H1 (cell line): ENCODE results near the gene SSR1. TPM values are rescaled to one million over a fixed set of nuclear protein-coding genes. Genes with fewer than 3 reads are reported as not detected.

Experiments
- CTCF ChIA-PET: fragments of 300-600 bp; sonication (Branson Sonifier 250); formaldehyde crosslinking; loops from one replicate; lab custom pipeline; 2021; ENCODE audit not compliant: partially characterized antibody; lab: Charles Lee
- POLR2A ChIA-PET: fragments of 300-600 bp; sonication (Branson Sonifier 250); formaldehyde crosslinking; loops from one replicate; lab custom pipeline; 2021; ENCODE audit warnings: inconsistent platforms; ENCODE audit not compliant: partially characterized antibody; lab: Charles Lee
- DNase-seq, 2 experiments: peaks; one replicate each; pipeline versions ENCODE4 v3.0.0 to v3.0.0-alpha.2; 2010 to 2022; ENCODE audit warnings: low spot score in 2 of 2, low read depth in 1 of 2, mixed read lengths in 1 of 2
- FAIRE-seq: peaks from 2 replicates; lab custom pipeline; 2011; peaks lifted over from hg19 to GRCh38; lab: Jason Lieb, UNC
- H2AFZ ChIP-seq: 2 replicates; pipeline ENCODE4 v1.8.1; 2012; ENCODE audit warnings: low read length, inconsistent platforms
- H2AK5ac ChIP-seq: 2 replicates; pipeline ENCODE4 v1.6.1; 2013; ENCODE audit warnings: low read depth, low read length
- H2BK120ac ChIP-seq: replicated peaks from 2 replicates; pipeline ENCODE3; 2013; ENCODE audit warnings: low read depth, low read length, inconsistent platforms
- H2BK12ac ChIP-seq: 2 replicates; pipeline ENCODE4 v1.6.1; 2013; ENCODE audit warnings: low read depth, low read length
- H2BK15ac ChIP-seq: 2 replicates; pipeline ENCODE4 v1.6.1; 2013; ENCODE audit warnings: low read length
- H2BK20ac ChIP-seq: 2 replicates; pipeline ENCODE4 v1.6.1; 2013; ENCODE audit warnings: low read length
- H2BK5ac ChIP-seq: 2 replicates; pipeline ENCODE4 v1.6.1; 2013; ENCODE audit warnings: low read depth, low read length
- H3K14ac ChIP-seq: 2 replicates; pipeline ENCODE4 v1.6.1; 2013; ENCODE audit warnings: inconsistent platforms; ENCODE audit not compliant: insufficient read length
- H3K18ac ChIP-seq: 2 replicates; pipeline ENCODE4 v1.6.1; 2013; ENCODE audit warnings: low read length; ENCODE audit errors: extremely low read depth
- H3K23ac ChIP-seq: 2 replicates; pipeline ENCODE4 v1.6.1; 2013; ENCODE audit warnings: inconsistent platforms; ENCODE audit not compliant: insufficient read length
- H3K23me2 ChIP-seq: 2 replicates; pipeline ENCODE4 v1.6.1; 2013; ENCODE audit warnings: low read depth, low read length
- H3K27ac ChIP-seq: 2 replicates; pipeline ENCODE4 v1.6.1; 2011; ENCODE audit warnings: low read depth, low read length, inconsistent platforms
- H3K27me3 ChIP-seq, 4 experiments: replicated peaks in 1 of 4; 1 replicate in 1 of 4; 2 replicates in 3 of 4; pipeline versions ENCODE4 v1.6.1 to v1.8.1; 2011 to 2013; ENCODE audit warnings: low read length in 3 of 4, mild to moderate bottlenecking in 3 of 4, inconsistent platforms in 2 of 4, mixed read lengths in 2 of 4, moderate library complexity in 1 of 4; ENCODE audit not compliant: control insufficient read depth in 3 of 4, insufficient read depth in 3 of 4; ENCODE audit errors: extremely low read depth in 1 of 4
- H3K36me3 ChIP-seq, 4 experiments: 2 replicates each; pipeline versions ENCODE4 v1.6.1 to v1.8.1; 2011 to 2013; ENCODE audit warnings: mild to moderate bottlenecking in 4 of 4, low read length in 3 of 4, moderate library complexity in 2 of 4, control low read depth in 1 of 4, inconsistent platforms in 1 of 4; ENCODE audit not compliant: insufficient read depth in 4 of 4, control insufficient read depth in 2 of 4
- H3K4ac ChIP-seq: replicated peaks from 2 replicates; pipeline ENCODE3; 2013; ENCODE audit warnings: low read length, low read depth, mixed read lengths, inconsistent platforms; ENCODE audit not compliant: insufficient read length
- H3K4me1 ChIP-seq, 4 experiments: replicated peaks in 1 of 4; 1 replicate in 1 of 4; 2 replicates in 3 of 4; pipeline versions ENCODE4 v1.6.1 to v1.8.1; 2011 to 2013; ENCODE audit warnings: low read length in 3 of 4, inconsistent platforms in 2 of 4, mixed read lengths in 1 of 4; ENCODE audit not compliant: insufficient read depth in 4 of 4, control insufficient read depth in 3 of 4
- H3K4me2 ChIP-seq, 2 experiments: 2 replicates each; pipeline versions ENCODE4 v1.6.1 to v1.8.1; 2011 to 2013; ENCODE audit warnings: low read depth in 2 of 2, low read length in 2 of 2, control low read depth in 1 of 2, inconsistent platforms in 1 of 2, mild to moderate bottlenecking in 1 of 2; ENCODE audit not compliant: insufficient read depth in 1 of 2
- H3K4me3 ChIP-seq, 4 experiments: fragments of 200-600, 300-600 bp in 1 of 4; sonication (generic), shearing (Covaris generic), sonication (Bioruptor Twin) in 1 of 4; 2 replicates each; pipeline versions ENCODE4 v1.5.1 to v1.8.1; 2011 to 2016; ENCODE audit warnings: low read length in 4 of 4, low read depth in 3 of 4, control low read depth in 2 of 4, inconsistent platforms in 2 of 4, mild to moderate bottlenecking in 2 of 4, mixed read lengths in 1 of 4, moderate library complexity in 1 of 4; ENCODE audit not compliant: insufficient read depth in 2 of 4; ENCODE audit errors: extremely low read depth in 1 of 4
- H3K56ac ChIP-seq: replicated peaks from 2 replicates; pipeline ENCODE3; 2013; ENCODE audit warnings: low read depth, mild to moderate bottlenecking, mixed read lengths, low read length, inconsistent platforms; ENCODE audit not compliant: insufficient read length
- H3K79me1 ChIP-seq: 2 replicates; pipeline ENCODE4 v1.6.1; 2013; ENCODE audit warnings: low read depth, low read length, control low read depth
- H3K79me2 ChIP-seq, 2 experiments: 2 replicates each; pipeline versions ENCODE4 v1.6.1 to v1.8.1; 2012 to 2013; ENCODE audit warnings: low read length in 2 of 2, mild to moderate bottlenecking in 2 of 2, inconsistent platforms in 1 of 2; ENCODE audit not compliant: insufficient read depth in 2 of 2, control insufficient read depth in 1 of 2
- H3K9ac ChIP-seq, 4 experiments: replicated peaks in 1 of 4; 1 replicate in 1 of 4; 2 replicates in 3 of 4; pipeline versions ENCODE4 v1.6.1 to v1.8.1; 2011 to 2013; ENCODE audit warnings: low read depth in 3 of 4, low read length in 3 of 4, control low read depth in 2 of 4, mild to moderate bottlenecking in 2 of 4, moderate library complexity in 2 of 4, inconsistent platforms in 1 of 4; ENCODE audit errors: extremely low read depth in 1 of 4
- H3K9me3 ChIP-seq, 2 experiments: 2 replicates each; pipeline versions ENCODE4 v1.6.1 to v1.8.1; 2012 to 2013; ENCODE audit warnings: mild to moderate bottlenecking in 2 of 2, moderate library complexity in 2 of 2, control low read depth in 1 of 2, inconsistent platforms in 1 of 2, low read depth in 1 of 2, low read length in 1 of 2, mixed read lengths in 1 of 2; ENCODE audit not compliant: insufficient read depth in 2 of 2
- H4K20me1 ChIP-seq, 2 experiments: replicated peaks in 1 of 2; 2 replicates each; pipeline versions ENCODE3 to v1.8.1; 2011 to 2013; ENCODE audit warnings: inconsistent platforms in 2 of 2, low read length in 2 of 2, mild to moderate bottlenecking in 1 of 2; ENCODE audit not compliant: insufficient read depth in 2 of 2, control insufficient read depth in 1 of 2
- H4K5ac ChIP-seq: 2 replicates; pipeline ENCODE4 v1.6.1; 2013; ENCODE audit warnings: low read length, low read depth, mixed read lengths, inconsistent platforms; ENCODE audit not compliant: insufficient read length
- H4K8ac ChIP-seq: 2 replicates; pipeline ENCODE4 v1.8.0; 2013; ENCODE audit warnings: mild to moderate bottlenecking, moderate library complexity, low read length, inconsistent platforms; ENCODE audit not compliant: insufficient read depth; ENCODE audit errors: extremely low read depth
- H4K91ac ChIP-seq: replicated peaks from 2 replicates; pipeline ENCODE3; 2013; ENCODE audit warnings: low read length, mixed read lengths, inconsistent platforms; ENCODE audit not compliant: insufficient read length
- BACH1 ChIP-seq: IDR thresholded peaks from 2 replicates; pipeline ENCODE4 v1.6.1; 2012; ENCODE audit warnings: low read length, improper control_type of control experiment
- CBX5 ChIP-seq: fragments of 300-800, 300-1000 bp; sonication (generic); IDR thresholded peaks from 2 replicates; pipeline ENCODE4 v1.7.1; 2016; ENCODE audit warnings: antibody characterized with exemption, low read length, low read depth
- CEBPB ChIP-seq: IDR thresholded peaks from 2 replicates; pipeline ENCODE4 v1.6.1; 2012; ENCODE audit warnings: low read depth, low read length
- KDM1A ChIP-seq: fragments of 200-600, 300-600 bp; sonication (generic); IDR thresholded peaks from 2 replicates; pipeline ENCODE4 v1.7.1; 2016; ENCODE audit warnings: mild to moderate bottlenecking, low read length, borderline replicate concordance
- NANOG ChIP-seq: IDR thresholded peaks from 2 replicates; pipeline ENCODE4 v1.6.1; 2011; ENCODE audit warnings: low read length, low read depth, mild to moderate bottlenecking, inconsistent platforms; ENCODE audit not compliant: insufficient read depth, poor library complexity, severe bottlenecking
- NRF1 ChIP-seq: IDR thresholded peaks from 2 replicates; pipeline ENCODE4 v1.6.1; 2011; ENCODE audit warnings: mild to moderate bottlenecking, low read depth, low read length, improper control_type of control experiment
- RAD21 ChIP-seq, 2 experiments: IDR thresholded peaks in 1 of 2; conservative IDR thresholded peaks in 1 of 2; 2 replicates each; pipeline ENCODE4 v1.6.1; 2011; ENCODE audit warnings: low read depth in 2 of 2, low read length in 2 of 2, improper control_type of control experiment in 1 of 2, inconsistent platforms in 1 of 2, mild to moderate bottlenecking in 1 of 2, moderate library complexity in 1 of 2
- RBBP5 ChIP-seq: IDR thresholded peaks from 2 replicates; pipeline ENCODE4 v1.7.1; 2012; ENCODE audit warnings: low read depth, mild to moderate bottlenecking, inconsistent platforms, low read length, moderate library complexity, borderline replicate concordance
- SAP30 ChIP-seq: fragments of 300-600 bp; sonication (generic); IDR thresholded peaks from 2 replicates; pipeline ENCODE4 v1.7.1; 2012; ENCODE audit warnings: low read length, moderate library complexity, mild to moderate bottlenecking, inconsistent platforms; ENCODE audit not compliant: insufficient read depth, insufficient replicate concordance
- SP4 ChIP-seq: IDR thresholded peaks from 2 replicates; pipeline ENCODE4 v1.6.1; 2012; ENCODE audit warnings: low read length, inconsistent platforms
- TBP ChIP-seq: IDR thresholded peaks from 2 replicates; pipeline ENCODE4 v1.6.1; 2011; ENCODE audit warnings: low read depth, low read length, improper control_type of control experiment
- ZNF274 ChIP-seq: IDR thresholded peaks from 2 replicates; pipeline ENCODE4 v1.7.0; 2012; ENCODE audit warnings: low read length, borderline replicate concordance; ENCODE audit errors: extremely low read depth
- WGBS, 2 experiments: shearing (Covaris generic) in 1 of 2; methylation state at CpG; one replicate each; pipeline versions ENCODE4 v1.1.6 to v1.1.7; 2013 to 2015; ENCODE audit warnings: low lambda C conversion rate in 2 of 2, mixed read lengths in 2 of 2, inconsistent platforms in 1 of 2, low coverage in 1 of 2, missing lambda C conversion rate in 1 of 2; ENCODE audit not compliant: insufficient replicate concordance in 2 of 2, insufficient coverage in 1 of 2, insufficient read length in 1 of 2; ENCODE audit errors: extremely low coverage in 1 of 2, missing lambda C conversion rate in 1 of 2; 5-methylcytosine and 5-hydroxymethylcytosine counted together
- polyA plus RNA-seq, 7 experiments: library from polyadenylated mRNA; depleted of rRNA in 3 of 7; stranded (reverse) in 5 of 7; unstranded in 2 of 7; fragments of >200 nt in 5 of 7; fragments of 200-250 nt in 2 of 7; gene quantifications; 1 replicate in 5 of 7; 2 replicates in 1 of 7; 4 replicates in 1 of 7; pipeline versions ENCODE4 v1.2.1 to v1.2.3, GENCODE V29; 2011 to 2013; ENCODE audit warnings: missing spikeins in 2 of 7, mixed read lengths in 2 of 7
- total RNA-seq: library from RNA; stranded (reverse); fragmentation: NEBNext Ultra II Directional; extraction: Animal tissue kit (Norgen Biotek cat#: 25700); gene quantifications from 2 replicates; pipeline ENCODE4 v1.2.1, GENCODE V29; 2021

Gene SSR1
- total and polyA plus RNA-seq, 2 of the 8 experiments (the other 6 are each of a cell fraction or from before 2014, with no cell fraction given) = 26.6 to 117 TPM

GRCh38 chr6:7257521-7258230, 55.3 kb downstream of the SSR1 start:
- no peak overlapping the region for H2BK15ac ChIP-seq
- ChIA-PET POLR2A (no interaction called here), CTCF (interaction anchor here (1.1 to 6.4 kb wide), 4 partner anchors 12 to 474 kb away, joined by 3 to 55 read pairs (median 4); no protein-coding TSS in a partner anchor)
- H3K18ac ChIP-seq = no peak overlapping the region
- no peak overlapping the region for H3K56ac ChIP-seq
- H3K4me2 ChIP-seq = no peak overlapping the region
- TF ChIP-seq TBP (no peak), BACH1 (no peak), ZNF274 (no peak), NRF1 (no peak), SAP30 (no peak), RAD21 (IDR thresholded peaks at IDR 0.05 in 1 of 2, conservative IDR thresholded peaks at IDR 0.05 in 1 of 2; ENCODE audit: low read depth in 2 of 2, low read length in 2 of 2) (no peak), RBBP5 (no peak), SP4 (no peak), NANOG (no peak), CBX5 (no peak), KDM1A (no peak), CEBPB (no peak)
- DNase-seq (no peak), FAIRE-seq (no peak)
- no peak overlapping the region for H4K8ac ChIP-seq
- no peak overlapping the region for H2BK120ac ChIP-seq
- H3K9me3 ChIP-seq = peaks cover 3 to 8% of the 10 kb centered on the region in 2 experiments; a peak in 3 of 4 replicates
- no peak overlapping the region; a peak in 1 of 7 replicates for H3K9ac ChIP-seq
- H2AK5ac ChIP-seq = no peak overlapping the region
- H2BK12ac ChIP-seq = no peak overlapping the region
- H4K20me1 ChIP-seq = no peaks in the 10 kb centered on the region
- H3K79me2 ChIP-seq = no peaks in the 10 kb centered on the region
- H3K27me3 ChIP-seq = no peaks in the 10 kb centered on the region
- peaks cover 14% of the 10 kb centered on the region for H3K23me2 ChIP-seq
- H3K4ac ChIP-seq = no peak overlapping the region
- whole genome bisulfite sequencing, 2 experiments = 90% methylated on average over 18 of the region's 18 CpGs; no CpG with 5 or more reads in 1 of the 2 experiments
- no peak overlapping the region for H3K14ac ChIP-seq
- no peaks in the 10 kb centered on the region for H3K36me3 ChIP-seq
- no peaks in the 10 kb centered on the region for H3K79me1 ChIP-seq
- H3K23ac ChIP-seq = no peak overlapping the region
- H2AFZ ChIP-seq = no peak overlapping the region
- H2BK5ac ChIP-seq = no peak overlapping the region
- no peak overlapping the region for H3K4me3 ChIP-seq
- no peak overlapping the region for H3K27ac ChIP-seq
- no peak overlapping the region for H2BK20ac ChIP-seq
- H4K91ac ChIP-seq = no peak overlapping the region
- peaks cover 0 to 16% (median 11%) of the 10 kb centered on the region in 4 experiments; a peak in 6 of 7 replicates for H3K4me1 ChIP-seq
- no peak overlapping the region for H4K5ac ChIP-seq
